Measurements from ENCODE around the gene HIBADH. TPM values are rescaled to one million over a fixed set of nuclear protein-coding genes. Genes with fewer than 3 reads are reported as not detected.

Gene HIBADH
- total RNA-seq, 1 donor from 2014 or later, result 15.7 TPM

GRCh38 chr7:27555670-27556069 is 107.0 kb downstream of the HIBADH start:
- no peak for TF ChIP-seq CTCF (conservative IDR thresholded peaks at IDR 0.05)
- Mint-ChIP-seq H3K4me3 (no peak overlapping the region), H3K4me1 (peaks cover 12% of the 10 kb centered on the region), H3K27me3 (ENCODE audit: low read depth) (no peaks in the 10 kb centered on the region), H3K9me3 (no peaks in the 10 kb centered on the region), H3K27ac (ENCODE audit: unreplicated experiment) (no peak overlapping the region), H3K36me3 (ENCODE audit: low read depth) (peaks cover 3% of the 10 kb centered on the region)
- DNase-seq (ENCODE audit: low read depth, low spot score), result no peak

- Mint-ChIP-seq H3K27me3 (ENCODE audit: low read depth) (no peaks in the 10 kb centered on the region), H3K27ac (ENCODE audit: unreplicated experiment) (no peak overlapping the region), H3K4me3 (no peak overlapping the region), H3K4me1 (peaks cover 12% of the 10 kb centered on the region), H3K36me3 (ENCODE audit: low read depth) (peaks cover 3% of the 10 kb centered on the region), H3K9me3 (no peaks in the 10 kb centered on the region)
- no peak for TF ChIP-seq CTCF (conservative IDR thresholded peaks at IDR 0.05)
- no peak for DNase-seq (ENCODE audit: low read depth, low spot score)
Measured at GRCh38 chr7:27554826-27555225, 107.9 kb downstream of the HIBADH start.

- Mint-ChIP-seq H3K9me3 (no peaks in the 10 kb centered on the region), H3K36me3 (ENCODE audit: low read depth) (peaks cover 3% of the 10 kb centered on the region), H3K27ac (ENCODE audit: unreplicated experiment) (no peak overlapping the region), H3K4me3 (no peak overlapping the region), H3K4me1 (peaks cover 12% of the 10 kb centered on the region), H3K27me3 (ENCODE audit: low read depth) (no peaks in the 10 kb centered on the region)
- TF ChIP-seq CTCF (conservative IDR thresholded peaks at IDR 0.05), result no peak
- DNase-seq (ENCODE audit: low read depth, low spot score), result no peak
Measured at GRCh38 chr7:27553273-27553672, 109.4 kb downstream of the HIBADH start.

GRCh38 chr7:27551803-27552400 is 110.8 kb downstream of the HIBADH start:
- Mint-ChIP-seq H3K36me3 (ENCODE audit: low read depth) (no peaks in the 10 kb centered on the region), H3K4me1 (peaks cover 12% of the 10 kb centered on the region), H3K27ac (ENCODE audit: unreplicated experiment) (no peak overlapping the region), H3K27me3 (ENCODE audit: low read depth) (no peaks in the 10 kb centered on the region), H3K9me3 (no peaks in the 10 kb centered on the region), H3K4me3 (no peak overlapping the region)
- no peak for DNase-seq (ENCODE audit: low read depth, low spot score)
- TF ChIP-seq CTCF (conservative IDR thresholded peaks at IDR 0.05), result no peak

GRCh38 chr7:27549606-27550005 is 113.1 kb downstream of the HIBADH start:
- Mint-ChIP-seq H3K9me3 (no peaks in the 10 kb centered on the region), H3K27ac (ENCODE audit: unreplicated experiment) (no peak overlapping the region), H3K36me3 (ENCODE audit: low read depth) (no peaks in the 10 kb centered on the region), H3K4me3 (no peak overlapping the region), H3K27me3 (ENCODE audit: low read depth) (no peaks in the 10 kb centered on the region), H3K4me1 (peaks cover 12% of the 10 kb centered on the region)
- TF ChIP-seq CTCF (conservative IDR thresholded peaks at IDR 0.05), result no peak
- no peak for DNase-seq (ENCODE audit: low read depth, low spot score)

All from neural crest cell (in vitro differentiated cells).